ENCODE measurements around the gene SIAH2. TPM values are rescaled to one million over a fixed set of nuclear protein-coding genes. Genes with fewer than 3 reads are reported as not detected.
A peak's percentile ranks its signal among the peaks of the same experiment; 100 is the strongest.

SIAH2 gene
- 24.0 TPM for total RNA-seq (2021; ENCODE audit: unreplicated experiment)
- 30.6 TPM for polyA plus RNA-seq (2012; ENCODE audit: insufficient read length)
- Bru-seq, nascent RNA, result percentile 80 among the genes with signal in this experiment
- percentile 80 among the genes with signal in this experiment for BruChase-seq, experiment 1, labeled RNA remaining after a 2-hour chase
- BruChase-seq, experiment 2, labeled RNA remaining after a 6-hour chase, result percentile 63 among the genes with signal in this experiment
- long read RNA-seq, transcript SIAH2-201 (2 exons, 2,517 nt), result major isoform, 109 of 133 reads
- long read RNA-seq, partial matches to known transcripts, result 16 of 133 reads
- long read RNA-seq, other reads (novel, unspliced or antisense), result 8 of 133 reads

DNA sequence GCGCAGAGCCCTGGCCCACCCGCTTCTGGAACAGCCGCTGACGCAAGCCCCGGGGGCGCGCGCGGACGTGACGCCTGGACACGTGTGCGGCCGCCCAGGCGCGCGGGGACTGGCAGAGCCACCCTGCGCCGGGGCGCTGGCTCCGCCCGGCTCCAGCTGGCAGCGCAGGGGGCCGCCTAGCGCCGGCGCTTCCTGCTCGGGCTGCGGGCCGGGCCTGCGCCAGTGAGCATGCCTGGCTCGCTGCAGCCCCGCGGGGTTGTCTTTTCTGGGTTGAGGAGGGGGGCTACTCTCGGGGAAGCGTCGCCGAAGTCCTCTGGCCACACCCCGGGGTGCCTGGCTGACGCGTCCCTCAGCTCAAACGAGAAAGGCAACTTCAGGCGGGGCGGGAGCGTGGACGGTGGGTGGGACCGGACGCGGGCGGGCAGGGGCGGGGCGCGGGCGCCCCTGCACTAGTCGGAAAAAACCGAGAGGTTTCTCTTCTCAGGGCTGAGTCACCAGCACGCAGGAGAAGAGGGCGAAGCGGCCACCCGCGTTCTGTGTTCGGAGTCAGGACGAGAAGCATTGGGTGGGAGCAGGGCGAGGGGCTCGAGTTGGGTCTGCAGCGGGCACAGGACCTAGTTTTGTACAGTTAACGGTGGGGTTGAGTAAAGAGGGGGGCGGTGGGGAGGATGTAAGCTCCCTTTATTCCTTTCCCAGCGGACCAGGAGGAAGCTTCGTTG, at the start of gene SIAH2:
Gene SIAH2, minus strand, starts transcription at position 48 of the 719 bp plus-strand sequence. CDS start 320 bp downstream, outside the sequence.
- TF ChIP-seq, protein P1, sequence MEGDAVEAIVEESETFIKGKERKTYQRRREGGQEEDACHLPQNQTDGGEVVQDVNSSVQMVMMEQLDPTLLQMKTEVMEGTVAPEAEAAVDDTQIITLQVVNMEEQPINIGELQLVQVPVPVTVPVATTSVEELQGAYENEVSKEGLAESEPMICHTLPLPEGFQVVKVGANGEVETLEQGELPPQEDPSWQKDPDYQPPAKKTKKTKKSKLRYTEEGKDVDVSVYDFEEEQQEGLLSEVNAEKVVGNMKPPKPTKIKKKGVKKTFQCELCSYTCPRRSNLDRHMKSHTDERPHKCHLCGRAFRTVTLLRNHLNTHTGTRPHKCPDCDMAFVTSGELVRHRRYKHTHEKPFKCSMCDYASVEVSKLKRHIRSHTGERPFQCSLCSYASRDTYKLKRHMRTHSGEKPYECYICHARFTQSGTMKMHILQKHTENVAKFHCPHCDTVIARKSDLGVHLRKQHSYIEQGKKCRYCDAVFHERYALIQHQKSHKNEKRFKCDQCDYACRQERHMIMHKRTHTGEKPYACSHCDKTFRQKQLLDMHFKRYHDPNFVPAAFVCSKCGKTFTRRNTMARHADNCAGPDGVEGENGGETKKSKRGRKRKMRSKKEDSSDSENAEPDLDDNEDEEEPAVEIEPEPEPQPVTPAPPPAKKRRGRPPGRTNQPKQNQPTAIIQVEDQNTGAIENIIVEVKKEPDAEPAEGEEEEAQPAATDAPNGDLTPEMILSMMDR (IDR thresholded peaks at IDR 0.05), result no peak
- TF ChIP-seq REST (IDR thresholded peaks at IDR 0.05; ENCODE audit: insufficient read depth in 1 of 2, low read depth in 2 of 2, low read length in 1 of 2) (peak in 1 of 2 experiments; percentile 64; a peak in 2 of 4 replicates), SIN3A (IDR thresholded peaks at IDR 0.05; ENCODE audit: borderline replicate concordance, insufficient read depth, low read depth, low read length) (peak; percentile 95; the same call in 1 of the 2 replicates), TCF7L2 (IDR thresholded peaks at IDR 0.05; ENCODE audit: low read depth, low read length) (no peak), POLR2AphosphoS5 (IDR thresholded peaks at IDR 0.05; ENCODE audit: low read depth, low read length) (peak; percentile 87)
- DNase-seq (ENCODE audit: low read depth, low spot score), result peak; percentile 75
- BruUV-seq (replicated peaks), result no TSS peak
- peak within 1 kb of the TSS; percentile 83 to 93 for H3K4me3 ChIP-seq (ENCODE audit: low read depth in 2 of 2, low read length in 2 of 2)
- ChIA-PET POLR2A (interaction anchor here (0.5 to 0.7 kb wide), 9 partner anchors 19 to 1202 kb away, joined by 3 to 4 read pairs (median 3); no protein-coding TSS in a partner anchor), CTCF (interaction anchor here (0.5 to 1.5 kb wide), 8 partner anchors 9 to 448 kb away, joined by 3 to 7 read pairs (median 4); no protein-coding TSS in a partner anchor)
- no peaks in the 10 kb centered on the region for H3K27me3 ChIP-seq (ENCODE audit: control insufficient read depth, insufficient read depth, low read length)
- intact Hi-C loops (cut with micrococcal nuclease; ENCODE audit: unreplicated experiment), result no loop called here
- H3K9me3 ChIP-seq (ENCODE audit: control insufficient read depth, insufficient read depth, low read depth, low read length), result no peaks in the 10 kb centered on the region
- H3K27ac ChIP-seq (ENCODE audit: low read length), result peak within 1 kb of the TSS; percentile 96
- in situ Hi-C loops (cut with HindIII; ENCODE audit: low pct_unique_long_range_greater_than_20kb, low sequenced_read_pairs), result no loop called here
- peaks cover 28% of the 10 kb centered on the region for H3K4me1 ChIP-seq (ENCODE audit: control insufficient read depth, insufficient read depth, low read length)
- peaks cover 8% of the 10 kb centered on the region for H3K36me3 ChIP-seq (ENCODE audit: control insufficient read depth, insufficient read depth, low read length)
- ATAC-seq, result peak; percentile 93

DNA sequence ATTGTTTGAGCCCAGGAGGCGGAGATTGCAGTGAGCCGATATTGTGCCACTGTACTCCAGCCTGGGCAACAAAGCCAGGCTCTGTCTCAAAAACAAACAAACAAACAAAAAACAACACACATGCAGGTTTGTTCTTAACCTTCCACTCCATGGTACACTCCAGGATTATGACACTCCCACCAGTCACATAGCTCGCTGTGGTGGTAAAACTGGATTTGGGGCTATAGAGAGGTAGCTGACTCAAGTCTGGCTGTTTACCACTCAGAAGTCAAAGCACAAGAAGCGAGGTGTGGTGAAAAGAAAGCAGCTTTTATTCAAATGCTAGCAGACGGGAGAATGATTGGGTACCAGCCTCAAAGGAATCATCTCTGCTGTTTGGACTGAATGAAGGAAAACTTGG, 49.0 kb upstream of the SIAH2 start:
- H3K4me3 ChIP-seq (ENCODE audit: low read depth in 2 of 2, low read length in 2 of 2), result no peak overlapping the region
- no TSS peak for BruUV-seq (replicated peaks)
- ChIA-PET CTCF (no interaction called here), POLR2A (no interaction called here)
- peaks cover 27% of the 10 kb centered on the region for H3K27me3 ChIP-seq (ENCODE audit: control insufficient read depth, insufficient read depth, low read length)
- intact Hi-C loops (cut with micrococcal nuclease; ENCODE audit: unreplicated experiment) (no loop called here), in situ Hi-C loops (cut with HindIII; ENCODE audit: low pct_unique_long_range_greater_than_20kb, low sequenced_read_pairs) (no loop called here)
- H3K9me3 ChIP-seq (ENCODE audit: control insufficient read depth, insufficient read depth, low read depth, low read length), result no peaks in the 10 kb centered on the region
- TF ChIP-seq POLR2AphosphoS5 (IDR thresholded peaks at IDR 0.05; ENCODE audit: low read depth, low read length) (no peak), REST (IDR thresholded peaks at IDR 0.05; ENCODE audit: insufficient read depth in 1 of 2, low read depth in 2 of 2, low read length in 1 of 2) (no peak), TCF7L2 (IDR thresholded peaks at IDR 0.05; ENCODE audit: low read depth, low read length) (no peak), SIN3A (IDR thresholded peaks at IDR 0.05; ENCODE audit: borderline replicate concordance, insufficient read depth, low read depth, low read length) (no peak)
- TF ChIP-seq, protein P1 (IDR thresholded peaks at IDR 0.05), result no peak
- H3K27ac ChIP-seq (ENCODE audit: low read length), result no peak overlapping the region
- H3K36me3 ChIP-seq (ENCODE audit: control insufficient read depth, insufficient read depth, low read length), result no peaks in the 10 kb centered on the region
- ATAC-seq, result no peak
- no peaks in the 10 kb centered on the region for H3K4me1 ChIP-seq (ENCODE audit: control insufficient read depth, insufficient read depth, low read length)
- DNase-seq (ENCODE audit: low read depth, low spot score), result no peak
